ENCODE data around the gene SOBP. TPM values are rescaled to one million over a fixed set of nuclear protein-coding genes. Genes with fewer than 3 reads are reported as not detected.

Gene SOBP
- total RNA-seq, 1 donor from 2014 or later: 24.0 TPM

GRCh38 chr6:107572886-107573285 lies 83.0 kb downstream of the SOBP start:
- H3K4me3 Mint-ChIP-seq: no peak overlapping the region
- H3K27ac Mint-ChIP-seq (ENCODE audit: unreplicated experiment): no peak overlapping the region
- no peak for DNase-seq (ENCODE audit: low read depth, low spot score)
- H3K36me3 Mint-ChIP-seq (ENCODE audit: low read depth): peaks cover 18% of the 10 kb centered on the region
- TF ChIP-seq, protein P1, sequence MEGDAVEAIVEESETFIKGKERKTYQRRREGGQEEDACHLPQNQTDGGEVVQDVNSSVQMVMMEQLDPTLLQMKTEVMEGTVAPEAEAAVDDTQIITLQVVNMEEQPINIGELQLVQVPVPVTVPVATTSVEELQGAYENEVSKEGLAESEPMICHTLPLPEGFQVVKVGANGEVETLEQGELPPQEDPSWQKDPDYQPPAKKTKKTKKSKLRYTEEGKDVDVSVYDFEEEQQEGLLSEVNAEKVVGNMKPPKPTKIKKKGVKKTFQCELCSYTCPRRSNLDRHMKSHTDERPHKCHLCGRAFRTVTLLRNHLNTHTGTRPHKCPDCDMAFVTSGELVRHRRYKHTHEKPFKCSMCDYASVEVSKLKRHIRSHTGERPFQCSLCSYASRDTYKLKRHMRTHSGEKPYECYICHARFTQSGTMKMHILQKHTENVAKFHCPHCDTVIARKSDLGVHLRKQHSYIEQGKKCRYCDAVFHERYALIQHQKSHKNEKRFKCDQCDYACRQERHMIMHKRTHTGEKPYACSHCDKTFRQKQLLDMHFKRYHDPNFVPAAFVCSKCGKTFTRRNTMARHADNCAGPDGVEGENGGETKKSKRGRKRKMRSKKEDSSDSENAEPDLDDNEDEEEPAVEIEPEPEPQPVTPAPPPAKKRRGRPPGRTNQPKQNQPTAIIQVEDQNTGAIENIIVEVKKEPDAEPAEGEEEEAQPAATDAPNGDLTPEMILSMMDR (conservative IDR thresholded peaks at IDR 0.05): no peak
- H3K27me3 Mint-ChIP-seq (ENCODE audit: low read depth): no peaks in the 10 kb centered on the region
- peaks cover 26% of the 10 kb centered on the region for H3K4me1 Mint-ChIP-seq
- no peaks in the 10 kb centered on the region for H3K9me3 Mint-ChIP-seq

- TF ChIP-seq, protein P1 (conservative IDR thresholded peaks at IDR 0.05): no peak
These were observed 84.9 kb downstream of the SOBP start for GRCh38 chr6:107574856-107575255.

DNA sequence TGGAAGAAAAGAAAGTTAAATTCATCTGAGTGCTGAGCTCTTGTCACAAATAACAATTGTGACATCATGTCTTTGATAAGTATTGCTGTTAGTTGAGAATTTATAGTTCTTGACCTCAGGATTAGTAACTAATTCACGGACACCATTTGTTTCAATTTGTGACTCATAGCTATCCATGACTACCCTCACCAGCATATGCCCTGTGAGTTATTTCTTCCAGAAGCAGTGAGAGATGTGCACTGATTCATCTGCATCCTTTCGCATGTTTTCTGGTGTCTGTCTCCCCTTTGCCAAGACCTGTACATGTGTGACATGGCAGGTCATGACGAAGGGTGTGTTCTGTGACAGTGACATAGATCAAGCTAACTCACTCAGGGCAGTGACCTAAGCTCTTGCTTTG lies 86.9 kb downstream of the SOBP start:
- Mint-ChIP-seq H3K4me1 (peaks cover 57% of the 10 kb centered on the region), H3K4me3 (no peak overlapping the region), H3K27ac (ENCODE audit: unreplicated experiment) (no peak overlapping the region), H3K9me3 (no peaks in the 10 kb centered on the region), H3K27me3 (ENCODE audit: low read depth) (no peaks in the 10 kb centered on the region), H3K36me3 (ENCODE audit: low read depth) (peaks cover 20% of the 10 kb centered on the region)
- TF ChIP-seq, protein P1 (conservative IDR thresholded peaks at IDR 0.05): no peak
- DNase-seq (ENCODE audit: low read depth, low spot score): no peak

More at GRCh38 chr6:107574856-107575255, 84.9 kb downstream of the SOBP start:
- Mint-ChIP-seq H3K9me3 (no peaks in the 10 kb centered on the region), H3K27ac (ENCODE audit: unreplicated experiment) (no peak overlapping the region), H3K4me3 (no peak overlapping the region), H3K36me3 (ENCODE audit: low read depth) (peaks cover 18% of the 10 kb centered on the region), H3K4me1 (peaks cover 43% of the 10 kb centered on the region), H3K27me3 (ENCODE audit: low read depth) (no peaks in the 10 kb centered on the region)
- DNase-seq (ENCODE audit: low read depth, low spot score): no peak

DNA sequence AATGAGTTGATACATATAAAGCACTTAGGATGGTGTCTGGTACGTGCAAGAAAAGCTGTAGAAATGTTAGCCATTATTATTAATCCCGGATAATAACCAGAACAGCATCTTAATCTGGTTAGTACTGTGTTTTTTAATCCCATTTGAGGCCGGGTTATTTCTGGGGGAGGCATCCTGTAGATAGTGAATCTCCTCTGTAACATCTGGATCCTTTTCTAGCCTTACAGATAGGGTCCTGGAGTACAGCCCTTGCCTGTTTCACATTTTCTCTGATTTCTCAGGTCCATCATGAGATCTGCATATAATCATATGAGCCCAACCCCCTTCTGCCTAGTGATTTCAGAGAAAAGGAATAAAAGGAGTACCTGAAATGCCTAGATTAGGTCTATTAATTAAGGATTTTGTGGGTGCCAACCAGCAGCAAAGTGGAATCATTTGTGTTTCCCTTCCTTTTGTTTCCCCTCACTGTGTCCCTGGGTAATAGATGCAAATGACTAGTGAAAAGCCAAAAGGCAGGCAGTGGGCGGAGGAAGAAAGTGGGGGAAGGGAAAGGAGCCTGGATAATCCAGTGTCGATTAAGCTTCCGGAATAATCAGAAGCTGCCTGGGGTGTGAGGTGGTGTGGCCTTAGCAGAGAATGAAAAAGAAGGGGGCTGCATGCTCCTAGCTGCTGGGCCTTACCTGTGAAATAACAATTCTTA lies 88.9 kb downstream of the SOBP start:
- Mint-ChIP-seq H3K4me3 (peak overlapping the region; percentile 6), H3K9me3 (no peaks in the 10 kb centered on the region), H3K36me3 (ENCODE audit: low read depth) (peaks cover 23% of the 10 kb centered on the region), H3K27me3 (ENCODE audit: low read depth) (no peaks in the 10 kb centered on the region), H3K4me1 (peaks cover 57% of the 10 kb centered on the region), H3K27ac (ENCODE audit: unreplicated experiment) (peak overlapping the region; percentile 63)
- TF ChIP-seq, protein P1 (conservative IDR thresholded peaks at IDR 0.05): no peak
- DNase-seq (ENCODE audit: low read depth, low spot score): no peak

- H3K27me3 Mint-ChIP-seq (ENCODE audit: low read depth): no peaks in the 10 kb centered on the region
- TF ChIP-seq, protein P1 (conservative IDR thresholded peaks at IDR 0.05): no peak
- no peak overlapping the region for H3K4me3 Mint-ChIP-seq
These were observed 89.6 kb downstream of the SOBP start for GRCh38 chr6:107579456-107580056.

More at GRCh38 chr6:107579456-107580056, 89.6 kb downstream of the SOBP start:
- no peak for DNase-seq (ENCODE audit: low read depth, low spot score)
- H3K27ac Mint-ChIP-seq (ENCODE audit: unreplicated experiment): peak overlapping the region; percentile 60
- H3K36me3 Mint-ChIP-seq (ENCODE audit: low read depth): peaks cover 19% of the 10 kb centered on the region
- H3K9me3 Mint-ChIP-seq: no peaks in the 10 kb centered on the region
- H3K4me1 Mint-ChIP-seq: peaks cover 57% of the 10 kb centered on the region
